HepG2 (cell line): ENCODE data around the gene CLEC18A.
"Not testable (repeated sequence)": the region's sequence is repeated elsewhere in the genome, so short reads cannot be mapped to it uniquely, and the experiment has no call there.

Source experiments
- EZH2 ChIP-seq: conservative IDR thresholded peaks from 2 replicates; pipeline ENCODE4 v1.6.1; 2012; ENCODE audit warnings: mild to moderate bottlenecking, low read depth, low read length, moderate library complexity
- POLR2AphosphoS5 ChIP-seq: IDR thresholded peaks from 2 replicates; pipeline ENCODE4 v1.6.1; 2012; ENCODE audit warnings: low read depth, low read length
- THRA ChIP-seq: sonication (generic); formaldehyde crosslinking; IDR thresholded peaks from 2 replicates; pipeline ENCODE4 v1.4.0; 2020; ENCODE audit warnings: missing genetic modification reagents, borderline replicate concordance
- TF ChIP-seq, protein P1 (sequence below), 2 experiments: IDR thresholded peaks; 2 replicates each; pipeline ENCODE4 v1.6.1; 2011 to 2012; ENCODE audit warnings: low read length in 2 of 2, borderline replicate concordance in 1 of 2, low read depth in 1 of 2, mild to moderate bottlenecking in 1 of 2, moderate library complexity in 1 of 2
- TF ChIP-seq, protein P2 (sequence below): sonication (generic); formaldehyde crosslinking; IDR thresholded peaks from 2 replicates; pipeline ENCODE4 v1.5.0; 2020; ENCODE audit warnings: mild to moderate bottlenecking, missing genetic modification reagents, moderate library complexity

- not testable (repeated sequence) for TF ChIP-seq POLR2AphosphoS5; EZH2; THRA (CRISPR knock-in tag)
- TF ChIP-seq, protein P1, sequence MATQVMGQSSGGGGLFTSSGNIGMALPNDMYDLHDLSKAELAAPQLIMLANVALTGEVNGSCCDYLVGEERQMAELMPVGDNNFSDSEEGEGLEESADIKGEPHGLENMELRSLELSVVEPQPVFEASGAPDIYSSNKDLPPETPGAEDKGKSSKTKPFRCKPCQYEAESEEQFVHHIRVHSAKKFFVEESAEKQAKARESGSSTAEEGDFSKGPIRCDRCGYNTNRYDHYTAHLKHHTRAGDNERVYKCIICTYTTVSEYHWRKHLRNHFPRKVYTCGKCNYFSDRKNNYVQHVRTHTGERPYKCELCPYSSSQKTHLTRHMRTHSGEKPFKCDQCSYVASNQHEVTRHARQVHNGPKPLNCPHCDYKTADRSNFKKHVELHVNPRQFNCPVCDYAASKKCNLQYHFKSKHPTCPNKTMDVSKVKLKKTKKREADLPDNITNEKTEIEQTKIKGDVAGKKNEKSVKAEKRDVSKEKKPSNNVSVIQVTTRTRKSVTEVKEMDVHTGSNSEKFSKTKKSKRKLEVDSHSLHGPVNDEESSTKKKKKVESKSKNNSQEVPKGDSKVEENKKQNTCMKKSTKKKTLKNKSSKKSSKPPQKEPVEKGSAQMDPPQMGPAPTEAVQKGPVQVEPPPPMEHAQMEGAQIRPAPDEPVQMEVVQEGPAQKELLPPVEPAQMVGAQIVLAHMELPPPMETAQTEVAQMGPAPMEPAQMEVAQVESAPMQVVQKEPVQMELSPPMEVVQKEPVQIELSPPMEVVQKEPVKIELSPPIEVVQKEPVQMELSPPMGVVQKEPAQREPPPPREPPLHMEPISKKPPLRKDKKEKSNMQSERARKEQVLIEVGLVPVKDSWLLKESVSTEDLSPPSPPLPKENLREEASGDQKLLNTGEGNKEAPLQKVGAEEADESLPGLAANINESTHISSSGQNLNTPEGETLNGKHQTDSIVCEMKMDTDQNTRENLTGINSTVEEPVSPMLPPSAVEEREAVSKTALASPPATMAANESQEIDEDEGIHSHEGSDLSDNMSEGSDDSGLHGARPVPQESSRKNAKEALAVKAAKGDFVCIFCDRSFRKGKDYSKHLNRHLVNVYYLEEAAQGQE (IDR thresholded peaks at IDR 0.05; ENCODE audit: borderline replicate concordance in 1 of 2, low read depth in 1 of 2, low read length in 2 of 2), result not testable (repeated sequence)
- TF ChIP-seq, protein P2, sequence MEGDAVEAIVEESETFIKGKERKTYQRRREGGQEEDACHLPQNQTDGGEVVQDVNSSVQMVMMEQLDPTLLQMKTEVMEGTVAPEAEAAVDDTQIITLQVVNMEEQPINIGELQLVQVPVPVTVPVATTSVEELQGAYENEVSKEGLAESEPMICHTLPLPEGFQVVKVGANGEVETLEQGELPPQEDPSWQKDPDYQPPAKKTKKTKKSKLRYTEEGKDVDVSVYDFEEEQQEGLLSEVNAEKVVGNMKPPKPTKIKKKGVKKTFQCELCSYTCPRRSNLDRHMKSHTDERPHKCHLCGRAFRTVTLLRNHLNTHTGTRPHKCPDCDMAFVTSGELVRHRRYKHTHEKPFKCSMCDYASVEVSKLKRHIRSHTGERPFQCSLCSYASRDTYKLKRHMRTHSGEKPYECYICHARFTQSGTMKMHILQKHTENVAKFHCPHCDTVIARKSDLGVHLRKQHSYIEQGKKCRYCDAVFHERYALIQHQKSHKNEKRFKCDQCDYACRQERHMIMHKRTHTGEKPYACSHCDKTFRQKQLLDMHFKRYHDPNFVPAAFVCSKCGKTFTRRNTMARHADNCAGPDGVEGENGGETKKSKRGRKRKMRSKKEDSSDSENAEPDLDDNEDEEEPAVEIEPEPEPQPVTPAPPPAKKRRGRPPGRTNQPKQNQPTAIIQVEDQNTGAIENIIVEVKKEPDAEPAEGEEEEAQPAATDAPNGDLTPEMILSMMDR (CRISPR knock-in tag), result not testable (repeated sequence)
These were observed 61.2 kb downstream of the CLEC18A start for GRCh38 chr16:70012354-70012753.
